Mononuclear cell (primary cell): ENCODE data around the gene ZNF500. TPM values are rescaled to one million over a fixed set of nuclear protein-coding genes. Genes with fewer than 3 reads are reported as not detected.
"Not testable (repeated sequence)": the region's sequence is repeated elsewhere in the genome, so short reads cannot be mapped to it uniquely, and the experiment has no call there.

Source experiments
- H3K27me3 ChIP-seq: 2 replicates; pipeline ENCODE4 v1.6.0; 2011; ENCODE audit warnings: low read length, control low read depth; ENCODE audit not compliant: insufficient read depth
- H3K4me1 ChIP-seq: 2 replicates; pipeline ENCODE4 v1.5.1; 2011; ENCODE audit warnings: mild to moderate bottlenecking, low read length, control low read depth; ENCODE audit not compliant: insufficient read depth
- H3K4me3 ChIP-seq: 2 replicates; pipeline ENCODE4 v1.5.1; 2011; ENCODE audit warnings: mild to moderate bottlenecking, low read length, moderate library complexity
- H3K9me3 ChIP-seq: 2 replicates; pipeline ENCODE4 v1.5.1; 2011; ENCODE audit warnings: low read depth, mild to moderate bottlenecking, control low read depth, low read length
- total RNA-seq: library from RNA; depleted of rRNA; stranded (reverse); fragments of >200 nt; gene quantifications from one replicate; pipeline ENCODE4 v1.2.3, GENCODE V29; 2012

ZNF500 gene
- total RNA-seq, 1 donor, result 7.7 TPM

- H3K4me1 ChIP-seq, result no peaks in the 10 kb centered on the region
- H3K4me3 ChIP-seq, result no peak overlapping the region
- H3K27me3 ChIP-seq, result no peaks in the 10 kb centered on the region
- no peaks in the 10 kb centered on the region for H3K9me3 ChIP-seq
These were observed 19.9 kb downstream of the ZNF500 start for GRCh38 chr16:4746991-4747574.

GRCh38 chr16:4746215-4746614 lies 20.7 kb downstream of the ZNF500 start:
- Histone ChIP-seq H3K9me3 (no peaks in the 10 kb centered on the region), H3K4me3 (no peak overlapping the region), H3K4me1 (no peaks in the 10 kb centered on the region), H3K27me3 (no peaks in the 10 kb centered on the region)

GRCh38 chr16:4745274-4745569 lies 21.7 kb downstream of the ZNF500 start:
- Histone ChIP-seq H3K4me3 (no peak overlapping the region), H3K4me1 (no peaks in the 10 kb centered on the region), H3K9me3 (no peaks in the 10 kb centered on the region), H3K27me3 (no peaks in the 10 kb centered on the region)

- no peaks in the 10 kb centered on the region for H3K9me3 ChIP-seq
- H3K4me1 ChIP-seq, result no peaks in the 10 kb centered on the region
- H3K27me3 ChIP-seq, result no peaks in the 10 kb centered on the region
- no peak overlapping the region for H3K4me3 ChIP-seq
These were observed 22.2 kb downstream of the ZNF500 start for GRCh38 chr16:4744555-4745273.

GRCh38 chr16:4743226-4743878 lies 23.6 kb downstream of the ZNF500 start:
- no peaks in the 10 kb centered on the region for H3K4me1 ChIP-seq
- no peak overlapping the region for H3K4me3 ChIP-seq
- no peaks in the 10 kb centered on the region for H3K27me3 ChIP-seq
- no peaks in the 10 kb centered on the region for H3K9me3 ChIP-seq

- peaks cover 12% of the 10 kb centered on the region for H3K4me1 ChIP-seq
- not testable (repeated sequence) for H3K27me3 ChIP-seq, H3K4me3 ChIP-seq, H3K9me3 ChIP-seq
These were observed 28.6 kb downstream of the ZNF500 start for GRCh38 chr16:4738370-4738769.

- Histone ChIP-seq H3K4me3 (no peak overlapping the region), H3K27me3 (no peaks in the 10 kb centered on the region), H3K9me3 (no peaks in the 10 kb centered on the region), H3K4me1 (peaks cover 16% of the 10 kb centered on the region)
These were observed 29.4 kb downstream of the ZNF500 start for GRCh38 chr16:4737545-4737944.

GRCh38 chr16:4736546-4736945 lies 30.4 kb downstream of the ZNF500 start:
- Histone ChIP-seq H3K9me3 (no peaks in the 10 kb centered on the region), H3K4me3 (no peak overlapping the region), H3K27me3 (no peaks in the 10 kb centered on the region), H3K4me1 (peaks cover 16% of the 10 kb centered on the region)

GRCh38 chr16:4734730-4735535 lies 32.0 kb downstream of the ZNF500 start:
- Histone ChIP-seq H3K4me3 (peak overlapping the region; percentile 78), H3K4me1 (peaks cover 16% of the 10 kb centered on the region), H3K27me3 (no peaks in the 10 kb centered on the region), H3K9me3 (no peaks in the 10 kb centered on the region)

- H3K4me1 ChIP-seq, result peaks cover 16% of the 10 kb centered on the region
- H3K4me3 ChIP-seq, result peak within 1 kb of the TSS; percentile 78
- no peaks in the 10 kb centered on the region for H3K27me3 ChIP-seq
- H3K9me3 ChIP-seq, result no peaks in the 10 kb centered on the region
These were observed 32.8 kb downstream of the ZNF500 start, which contains the start of the genes ANKS3 and DNAAF8 for GRCh38 chr16:4734063-4734729. ANKS3 (minus strand) TSS chr16:4734271; CDS start chr16:4730149, 4,122 bp downstream. DNAAF8 (plus strand) TSS chr16:4734537; CDS start chr16:4736515, 1,978 bp downstream.

- peak overlapping the region; percentile 78 for H3K4me3 ChIP-seq
- peaks cover 16% of the 10 kb centered on the region for H3K4me1 ChIP-seq
- no peaks in the 10 kb centered on the region for H3K27me3 ChIP-seq
- no peaks in the 10 kb centered on the region for H3K9me3 ChIP-seq
These were observed 33.3 kb downstream of the ZNF500 start for GRCh38 chr16:4733747-4734062.

GRCh38 chr16:4733211-4733742 lies 33.7 kb downstream of the ZNF500 start:
- no peaks in the 10 kb centered on the region for H3K27me3 ChIP-seq
- peaks cover 16% of the 10 kb centered on the region for H3K4me1 ChIP-seq
- H3K4me3 ChIP-seq, result peak overlapping the region; percentile 78

GRCh38 chr16:4729876-4730275 lies 37.1 kb downstream of the ZNF500 start:
- H3K4me1 ChIP-seq, result peaks cover 8% of the 10 kb centered on the region
- no peaks in the 10 kb centered on the region for H3K27me3 ChIP-seq
- no peak overlapping the region for H3K4me3 ChIP-seq
- H3K9me3 ChIP-seq, result no peaks in the 10 kb centered on the region

More at GRCh38 chr16:4733211-4733742, 33.7 kb downstream of the ZNF500 start:
- H3K9me3 ChIP-seq, result no peaks in the 10 kb centered on the region

- Histone ChIP-seq H3K27me3 (no peaks in the 10 kb centered on the region), H3K4me3 (no peak overlapping the region), H3K9me3 (no peaks in the 10 kb centered on the region), H3K4me1 (peaks cover 6% of the 10 kb centered on the region)
These were observed 38.3 kb downstream of the ZNF500 start for GRCh38 chr16:4728676-4729075.
